Measurements from ENCODE around the gene ABCC8. TPM values are rescaled to one million over a fixed set of nuclear protein-coding genes. Genes with fewer than 3 reads are reported as not detected.

The ABCC8 gene
- polyA plus RNA-seq, 2 of the 4 experiments (the other 2 are of a cell fraction): 1.1 to 2.0 TPM

- FAIRE-seq (no peak), ATAC-seq (no peak), DNase-seq (ENCODE audit: low read depth in 1 of 2, low spot score in 1 of 2) (no peak)
- Histone ChIP-seq H3K27ac (no peak overlapping the region), H3K4me3 (no peak overlapping the region), H3K9me3 (peaks cover 3% of the 10 kb centered on the region; the same call in 1 of the 3 replicates), H3K4me2 (no peak overlapping the region), H3K4me1 (peaks cover 22% of the 10 kb centered on the region)
- ChIA-PET POLR2A (no interaction called here), CTCF (interaction anchor here (2.6 kb wide), 1 partner anchor 61 kb away, joined by 6 read pairs; no protein-coding TSS in a partner anchor)
- WGBS (ENCODE audit: missing lambda C conversion rate): 71% methylated on average over 4 of the region's 4 CpGs
- no peak for TF ChIP-seq HOXA7 (CRISPR knock-in tag; IDR thresholded peaks at IDR 0.05)
- TF ChIP-seq FOSL2 (IDR thresholded peaks at IDR 0.05): no peak
- TF ChIP-seq FOSL2 (CRISPR knock-in tag; IDR thresholded peaks at IDR 0.05): no peak
- TF ChIP-seq ZC3H11A (IDR thresholded peaks at IDR 0.05): no peak
- TF ChIP-seq POLR2A (IDR thresholded peaks at IDR 0.05; ENCODE audit: low read length): no peak
- TF ChIP-seq RNF2 (IDR thresholded peaks at IDR 0.05; ENCODE audit: borderline replicate concordance, low read depth): no peak
- no peak for TF ChIP-seq CBX2 (IDR thresholded peaks at IDR 0.05; ENCODE audit: borderline replicate concordance, low read depth)
- no peak for TF ChIP-seq HDAC2 (IDR thresholded peaks at IDR 0.05)
- TF ChIP-seq NPAS2 (CRISPR knock-in tag; IDR thresholded peaks at IDR 0.05; ENCODE audit: borderline replicate concordance): no peak
- TF ChIP-seq RAD21 (conservative IDR thresholded peaks at IDR 0.05 in 1 of 2, IDR thresholded peaks at IDR 0.05 in 1 of 2): no peak
- TF ChIP-seq CBX8 (IDR thresholded peaks at IDR 0.05): no peak
- TF ChIP-seq ESRRA (IDR thresholded peaks at IDR 0.05; ENCODE audit: borderline replicate concordance, low read length): no peak
- TF ChIP-seq CTCF (IDR thresholded peaks at IDR 0.05): no peak
- no peak for TF ChIP-seq ZNF302 (CRISPR knock-in tag; IDR thresholded peaks at IDR 0.05)
- TF ChIP-seq HES2 (IDR thresholded peaks at IDR 0.05): no peak
- no peak for TF ChIP-seq USF2 (IDR thresholded peaks at IDR 0.05)
- no peak for TF ChIP-seq TP53 (CRISPR knock-in tag; IDR thresholded peaks at IDR 0.05)
- TF ChIP-seq SREBF2 (IDR thresholded peaks at IDR 0.05): no peak
- TF ChIP-seq JUNB (IDR thresholded peaks at IDR 0.05): no peak
- TF ChIP-seq MAZ (IDR thresholded peaks at IDR 0.05; ENCODE audit: borderline replicate concordance, low read depth, low read length): no peak
These were observed 33.6 kb downstream of the ABCC8 start for GRCh38 chr11:17443000-17443399.

GRCh38 chr11:17439316-17439782 is 37.3 kb downstream of the ABCC8 start:
- FAIRE-seq: no peak
- H3K4me1 ChIP-seq: peaks cover 22% of the 10 kb centered on the region
- TF ChIP-seq JUN (IDR thresholded peaks at IDR 0.05): peak in 1 of 2 experiments; percentile 44; a peak in 1 of 5 replicates
- peak; percentile 23; the same call in 1 of the 2 replicates for TF ChIP-seq MAX (IDR thresholded peaks at IDR 0.05)
- no peak for TF ChIP-seq HOXB13 (CRISPR knock-in tag; IDR thresholded peaks at IDR 0.05; ENCODE audit: low read depth)
- peak; percentile 51; the same call in 1 of the 2 replicates for TF ChIP-seq GATA3 (IDR thresholded peaks at IDR 0.05; ENCODE audit: borderline replicate concordance)
- DNase-seq (ENCODE audit: low read depth in 1 of 2, low spot score in 1 of 2): peak; percentile 68 to 69
- H3K4me2 ChIP-seq: peak overlapping the region; percentile 57
- POLR2A ChIA-PET: no interaction called here
- WGBS (ENCODE audit: missing lambda C conversion rate): 6% methylated on average over 9 of the region's 9 CpGs
- peaks cover 3% of the 10 kb centered on the region; the same call in 1 of the 3 replicates for H3K9me3 ChIP-seq
- CTCF ChIA-PET: interaction anchor here (2.1 kb wide), 1 partner anchor 9 kb away, joined by 9 read pairs; no protein-coding TSS in a partner anchor
- H3K4me3 ChIP-seq: no peak overlapping the region
- peak overlapping the region; percentile 43 to 51; a peak in 4 of 6 replicates for H3K27ac ChIP-seq
- peak; percentile 87 to 93 for ATAC-seq

All from A549 (cell line).